GM10847 (cell line): ENCODE data around the gene CTXND2.

ENCODE experiments used
- POLR2A ChIP-seq: IDR thresholded peaks from 2 replicates; pipeline ENCODE4 v1.6.1; 2011; ENCODE audit not compliant: insufficient read length; ENCODE audit errors: extremely low read depth

Gene CTXND2

DNA sequence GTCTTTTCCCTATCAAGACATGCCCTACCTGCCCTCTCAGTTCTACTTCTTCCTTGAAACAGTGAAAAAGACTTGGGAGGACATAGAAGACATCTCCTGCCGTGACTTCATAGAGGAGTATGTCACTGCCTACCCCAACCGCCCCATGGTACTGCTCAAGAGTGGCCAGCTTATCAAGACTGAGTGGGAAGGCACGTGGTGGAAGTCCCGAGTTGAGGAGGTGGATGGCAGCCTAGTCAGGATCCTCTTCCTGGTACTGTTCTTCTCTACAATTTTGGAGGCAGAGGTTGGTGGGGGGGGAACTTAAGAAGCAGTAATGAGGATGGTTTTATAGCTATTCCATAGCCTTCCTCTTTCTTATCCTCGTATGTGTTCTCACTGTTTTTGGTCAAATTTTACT, 57.9 kb downstream of the CTXND2 start:
- TF ChIP-seq POLR2A: no peak

DNA sequence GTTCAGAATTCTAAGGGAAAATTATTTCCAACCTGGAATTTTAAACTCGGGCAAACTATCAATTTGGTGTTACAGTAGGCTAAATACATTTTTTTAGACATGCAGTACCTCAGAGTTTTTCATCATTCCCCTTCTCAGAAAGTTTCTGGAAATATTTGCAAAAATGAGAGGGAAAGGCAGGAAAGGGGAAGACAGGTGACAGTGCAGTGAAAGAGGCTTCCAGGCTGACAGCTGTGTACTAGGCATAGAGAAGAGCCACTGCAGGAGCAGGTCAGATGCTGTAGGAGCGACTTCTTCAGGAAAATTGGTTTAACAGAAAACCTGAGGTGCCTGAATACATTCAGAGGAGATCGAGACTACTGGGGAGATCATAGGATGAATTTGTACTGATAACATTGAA, 67.8 kb downstream of the CTXND2 start:
- no peak for TF ChIP-seq POLR2A

DNA sequence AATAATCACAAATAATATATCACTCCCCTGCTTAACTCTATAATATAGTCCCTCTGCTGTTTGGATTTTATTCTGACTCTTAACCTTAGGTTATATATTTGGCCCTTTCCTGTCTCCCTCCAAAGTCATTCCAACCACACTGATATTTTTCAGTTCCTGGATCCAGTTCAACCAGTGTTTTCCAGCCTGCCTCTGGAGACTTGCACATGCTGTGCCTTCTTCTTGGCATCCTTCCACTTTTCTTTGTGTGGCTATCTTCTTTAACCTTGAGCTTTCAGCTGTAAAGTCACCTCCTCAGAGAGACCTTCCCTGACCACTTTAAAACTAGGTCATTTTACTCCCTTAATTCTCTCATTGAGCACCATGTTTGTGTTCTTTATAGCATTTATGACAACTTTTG, 68.3 kb downstream of the CTXND2 start:
- no peak for TF ChIP-seq POLR2A

DNA sequence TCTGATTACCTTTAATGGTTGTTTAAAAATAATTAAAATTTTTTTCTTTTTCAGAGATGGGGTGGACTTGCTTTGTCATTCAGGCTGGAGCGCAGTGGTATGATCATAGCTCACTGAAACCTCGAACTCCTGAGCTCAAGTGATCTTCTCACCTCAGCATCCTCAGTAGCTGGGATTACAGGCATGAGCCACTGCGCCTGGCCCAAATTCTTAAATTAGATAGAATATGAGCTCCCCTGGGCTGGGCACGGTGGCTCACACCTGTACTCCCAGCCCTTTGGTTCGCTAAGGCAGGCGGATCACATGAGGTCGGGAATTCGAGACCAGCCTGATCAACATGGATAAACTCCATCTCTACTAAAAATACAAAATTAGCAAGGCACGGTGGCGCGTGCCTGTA, 70.7 kb downstream of the CTXND2 start:
- no peak for TF ChIP-seq POLR2A

DNA sequence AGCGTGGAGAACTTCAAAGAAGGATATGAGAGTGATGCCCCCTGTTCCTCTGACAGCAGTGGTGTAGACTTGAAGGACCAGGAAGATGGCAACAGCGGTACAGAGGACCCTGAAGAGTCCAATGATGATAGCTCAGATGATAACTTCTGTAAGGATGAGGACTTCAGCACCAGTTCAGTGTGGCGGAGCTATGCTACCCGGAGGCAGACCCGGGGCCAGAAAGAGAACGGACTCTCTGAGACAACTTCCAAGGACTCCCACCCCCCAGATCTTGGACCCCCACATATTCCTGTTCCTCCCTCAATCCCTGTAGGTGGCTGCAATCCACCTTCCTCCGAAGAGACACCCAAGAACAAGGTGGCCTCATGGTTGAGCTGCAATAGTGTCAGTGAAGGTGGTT, 73.7 kb downstream of the CTXND2 start:
- no peak for TF ChIP-seq POLR2A

DNA sequence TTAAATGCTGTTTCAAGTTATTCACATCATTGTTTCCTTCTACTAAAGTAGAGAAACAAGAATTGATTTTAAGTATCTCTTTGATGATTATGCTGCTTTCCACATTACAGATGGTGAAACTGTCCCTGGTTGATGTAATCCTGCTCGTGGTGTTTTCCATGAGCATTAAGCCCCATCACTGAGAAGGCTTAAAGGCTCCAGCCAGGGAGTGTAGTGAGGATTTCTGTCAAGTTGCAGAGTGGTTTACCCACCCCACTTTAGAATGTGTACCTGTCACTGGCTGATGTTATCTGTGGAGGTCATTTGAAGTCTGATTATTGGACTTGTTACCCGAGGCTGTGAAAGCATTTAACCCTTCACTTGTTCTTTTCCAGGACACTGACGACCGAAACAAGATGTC, 74.8 kb downstream of the CTXND2 start:
- no peak for TF ChIP-seq POLR2A
